Measurements from ENCODE around the gene FOXI3. TPM values are rescaled to one million over a fixed set of nuclear protein-coding genes. Genes with fewer than 3 reads are reported as not detected.

FOXI3 gene
- total RNA-seq, 1 donor from 2014 or later = not detected

DNA sequence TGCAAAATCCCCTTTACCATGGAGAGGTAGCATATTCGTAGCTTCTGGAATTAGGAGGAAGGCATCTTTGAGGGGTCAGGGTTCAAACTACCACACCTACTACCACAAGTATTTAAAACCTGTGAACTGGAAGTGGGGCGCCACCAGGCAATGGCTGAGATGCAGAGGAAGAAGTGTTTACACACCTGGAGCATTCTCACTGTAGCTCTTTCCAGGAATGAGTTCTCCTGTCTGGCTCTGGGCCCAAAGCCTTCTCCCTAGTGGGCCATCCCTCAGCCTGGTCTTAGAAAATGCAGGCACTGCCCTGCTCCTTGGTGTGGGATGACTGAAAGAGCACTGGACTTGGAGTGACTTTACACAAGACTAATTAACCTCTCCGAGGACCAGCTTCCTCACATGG is 30.7 kb upstream of the FOXI3 start:
- TF ChIP-seq, protein P1, sequence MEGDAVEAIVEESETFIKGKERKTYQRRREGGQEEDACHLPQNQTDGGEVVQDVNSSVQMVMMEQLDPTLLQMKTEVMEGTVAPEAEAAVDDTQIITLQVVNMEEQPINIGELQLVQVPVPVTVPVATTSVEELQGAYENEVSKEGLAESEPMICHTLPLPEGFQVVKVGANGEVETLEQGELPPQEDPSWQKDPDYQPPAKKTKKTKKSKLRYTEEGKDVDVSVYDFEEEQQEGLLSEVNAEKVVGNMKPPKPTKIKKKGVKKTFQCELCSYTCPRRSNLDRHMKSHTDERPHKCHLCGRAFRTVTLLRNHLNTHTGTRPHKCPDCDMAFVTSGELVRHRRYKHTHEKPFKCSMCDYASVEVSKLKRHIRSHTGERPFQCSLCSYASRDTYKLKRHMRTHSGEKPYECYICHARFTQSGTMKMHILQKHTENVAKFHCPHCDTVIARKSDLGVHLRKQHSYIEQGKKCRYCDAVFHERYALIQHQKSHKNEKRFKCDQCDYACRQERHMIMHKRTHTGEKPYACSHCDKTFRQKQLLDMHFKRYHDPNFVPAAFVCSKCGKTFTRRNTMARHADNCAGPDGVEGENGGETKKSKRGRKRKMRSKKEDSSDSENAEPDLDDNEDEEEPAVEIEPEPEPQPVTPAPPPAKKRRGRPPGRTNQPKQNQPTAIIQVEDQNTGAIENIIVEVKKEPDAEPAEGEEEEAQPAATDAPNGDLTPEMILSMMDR (IDR thresholded peaks at IDR 0.05; ENCODE audit: insufficient read depth, low read length, severe bottlenecking) = no peak
- no peak for DNase-seq (ENCODE audit: low read depth)
- no peaks in the 10 kb centered on the region for H3K36me3 ChIP-seq (ENCODE audit: control insufficient read depth, insufficient read depth, low read length)
- no peak overlapping the region for H3K4me3 ChIP-seq (ENCODE audit: low read depth, low read length)
- FAIRE-seq = no peak
- no peaks in the 10 kb centered on the region for H3K27me3 ChIP-seq (ENCODE audit: control insufficient read depth, insufficient read depth, low read length)

DNA sequence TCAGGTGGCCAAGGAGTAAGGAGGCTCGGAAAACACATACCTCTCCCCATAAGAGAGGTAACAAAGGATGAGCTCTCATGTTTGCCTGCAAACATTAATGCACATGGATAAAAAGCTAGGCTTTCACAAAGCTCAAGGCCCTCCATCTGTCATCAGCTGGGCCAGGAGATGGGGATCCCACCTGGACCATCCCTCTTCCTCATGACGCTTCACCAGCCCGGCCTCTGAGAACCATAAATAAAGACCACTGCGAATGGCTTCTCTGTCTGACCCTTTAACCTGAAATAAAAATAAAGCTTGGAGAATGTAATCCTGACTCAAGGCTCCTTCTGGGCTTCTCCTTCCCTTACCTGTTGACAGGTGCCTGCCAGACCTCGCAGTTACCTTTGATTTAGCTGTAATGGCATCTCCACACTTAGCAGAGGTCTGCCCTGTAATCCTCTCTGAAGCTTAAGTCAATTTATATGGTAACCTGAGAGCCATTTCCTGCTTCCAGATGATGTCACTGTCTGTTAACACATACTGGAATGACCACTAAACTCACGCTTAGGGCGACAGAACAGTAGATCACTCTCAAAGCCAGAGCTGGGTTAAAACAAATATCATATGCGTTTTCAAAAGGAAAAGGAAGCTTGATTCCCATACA is 29.3 kb upstream of the FOXI3 start:
- DNase-seq (ENCODE audit: low read depth) (peak; percentile 85), FAIRE-seq (no peak)
- Histone ChIP-seq H3K36me3 (ENCODE audit: control insufficient read depth, insufficient read depth, low read length) (no peaks in the 10 kb centered on the region), H3K4me3 (ENCODE audit: low read depth, low read length) (no peak overlapping the region), H3K27me3 (ENCODE audit: control insufficient read depth, insufficient read depth, low read length) (no peaks in the 10 kb centered on the region)
- TF ChIP-seq, protein P1 (IDR thresholded peaks at IDR 0.05; ENCODE audit: insufficient read depth, low read length, severe bottlenecking) = no peak

DNA sequence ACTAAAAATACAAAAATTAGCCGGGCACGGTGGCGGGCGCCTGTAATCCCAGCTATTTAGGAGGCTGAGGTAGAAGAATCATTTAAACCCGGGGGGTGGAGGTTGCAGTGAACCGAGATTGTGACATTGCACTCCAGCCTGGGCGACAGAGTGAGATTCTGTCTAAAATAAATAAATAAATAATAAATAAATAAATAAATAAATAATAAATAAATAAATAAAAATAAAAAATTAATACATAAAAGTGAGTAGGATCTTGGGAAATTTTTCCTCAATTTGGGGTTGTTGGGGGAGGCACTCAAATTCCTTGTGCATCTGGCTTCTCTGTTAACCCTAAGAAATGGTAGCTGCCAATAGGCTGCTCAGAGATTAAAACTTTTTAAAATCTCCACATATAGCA is 20.3 kb upstream of the FOXI3 start:
- Histone ChIP-seq H3K36me3 (ENCODE audit: control insufficient read depth, insufficient read depth, low read length) (no peaks in the 10 kb centered on the region), H3K27me3 (ENCODE audit: control insufficient read depth, insufficient read depth, low read length) (no peaks in the 10 kb centered on the region), H3K4me3 (ENCODE audit: low read depth, low read length) (no peak overlapping the region)
- DNase-seq (ENCODE audit: low read depth) (no peak), FAIRE-seq (no peak)
- TF ChIP-seq, protein P1 (IDR thresholded peaks at IDR 0.05; ENCODE audit: insufficient read depth, low read length, severe bottlenecking) = no peak

DNA sequence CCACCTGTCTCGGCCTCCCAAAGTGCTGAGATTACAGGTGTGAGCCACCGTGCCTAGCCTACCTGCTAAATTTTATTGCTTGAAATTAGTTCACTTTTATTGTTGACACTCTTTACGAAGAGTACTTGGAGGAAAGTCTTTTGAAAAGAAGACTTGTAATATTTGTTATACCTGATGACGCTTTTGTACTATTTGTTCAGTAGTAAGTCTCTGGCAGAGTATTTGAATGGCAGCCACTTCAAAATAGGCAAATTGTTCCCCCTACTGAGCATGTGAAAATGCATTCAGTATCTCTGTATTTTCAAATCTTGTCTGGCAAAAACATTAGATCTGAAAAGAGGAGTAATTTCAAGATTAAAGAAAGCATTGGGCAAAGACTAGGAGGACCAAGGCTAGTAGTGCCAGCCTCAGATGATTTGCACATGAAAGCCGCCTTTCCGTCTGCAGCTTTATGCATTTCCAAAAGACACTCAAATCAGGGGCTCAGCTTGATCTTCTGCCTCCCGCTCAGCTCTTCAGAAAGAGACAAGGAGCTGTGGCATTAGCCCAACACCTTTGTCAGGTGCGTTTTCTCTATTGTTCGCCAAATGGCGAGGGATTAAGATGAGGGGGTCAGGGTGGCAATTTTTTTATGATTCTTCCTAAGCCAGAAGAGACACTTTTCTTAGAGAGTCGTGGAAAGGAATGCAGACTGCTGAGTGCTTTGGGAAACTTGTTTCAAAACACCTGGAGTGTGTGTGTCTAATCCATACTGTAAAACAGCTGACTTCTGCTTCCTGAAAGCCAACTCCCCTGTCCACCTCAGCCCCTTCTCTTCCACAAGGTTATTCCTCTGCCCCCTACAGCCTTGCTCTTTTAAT is 18.8 kb upstream of the FOXI3 start:
- H3K4me3 ChIP-seq (ENCODE audit: low read depth, low read length) = no peak overlapping the region
- H3K36me3 ChIP-seq (ENCODE audit: control insufficient read depth, insufficient read depth, low read length) = no peaks in the 10 kb centered on the region
- FAIRE-seq (no peak), DNase-seq (ENCODE audit: low read depth) (no peak)
- no peaks in the 10 kb centered on the region for H3K27me3 ChIP-seq (ENCODE audit: control insufficient read depth, insufficient read depth, low read length)
- TF ChIP-seq, protein P1 (IDR thresholded peaks at IDR 0.05; ENCODE audit: insufficient read depth, low read length, severe bottlenecking) = no peak

DNA sequence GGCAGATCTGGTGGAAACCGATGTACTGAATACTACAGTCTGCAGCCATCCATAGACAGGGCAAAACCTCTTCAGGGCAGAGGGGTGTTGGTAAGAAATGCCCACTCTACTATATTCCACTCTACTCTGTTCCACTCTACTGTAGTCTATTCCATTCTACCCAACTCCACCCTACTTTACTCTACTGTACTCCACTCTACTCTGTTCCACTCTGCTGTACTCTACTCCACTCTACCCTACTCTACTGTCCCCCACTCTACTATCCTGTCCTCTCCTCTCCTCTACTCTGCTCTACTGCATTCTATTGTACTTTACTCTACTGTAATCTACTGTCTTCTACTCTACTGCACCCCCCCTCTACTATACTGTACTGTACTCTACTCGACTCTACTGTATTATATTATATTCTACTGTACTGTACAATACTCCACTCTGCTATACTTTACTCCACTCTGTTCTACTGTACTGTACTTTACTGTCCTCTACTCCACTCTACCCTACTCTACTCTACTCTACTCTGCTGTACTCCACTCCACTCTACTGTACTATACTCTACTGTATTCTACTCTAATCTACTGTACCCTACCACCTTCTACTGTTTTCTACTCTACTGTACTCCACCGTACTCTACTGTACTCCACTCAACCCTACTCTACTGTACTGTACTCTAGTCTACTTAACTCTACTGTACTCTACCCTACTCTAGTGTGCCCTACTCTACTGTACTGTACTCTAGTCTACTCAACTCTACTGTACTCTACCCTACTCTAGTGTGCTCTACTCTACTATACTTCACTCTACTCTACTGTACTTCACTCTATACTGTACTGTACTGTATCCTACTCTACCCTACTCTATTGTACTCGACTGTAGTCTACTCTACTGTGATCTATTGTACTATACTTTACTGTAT is 17.0 kb upstream of the FOXI3 start:
- DNase-seq (ENCODE audit: low read depth) = no peak
- no peak overlapping the region for H3K4me3 ChIP-seq (ENCODE audit: low read depth, low read length)
- no peak for FAIRE-seq

More for the DNA sequence above, 17.0 kb upstream of the FOXI3 start:
- Histone ChIP-seq H3K36me3 (ENCODE audit: control insufficient read depth, insufficient read depth, low read length) (no peaks in the 10 kb centered on the region), H3K27me3 (ENCODE audit: control insufficient read depth, insufficient read depth, low read length) (no peaks in the 10 kb centered on the region)
- TF ChIP-seq, protein P1 (IDR thresholded peaks at IDR 0.05; ENCODE audit: insufficient read depth, low read length, severe bottlenecking) = no peak

All from bronchial epithelial cell (primary cell).